ENCODE measurements around the gene RUFY3. TPM values are rescaled to one million over a fixed set of nuclear protein-coding genes. Genes with fewer than 3 reads are reported as not detected.

RUFY3 gene
- total and polyA plus RNA-seq, 2 experiments from 2014 or later: 18.3 to 29.2 TPM

GRCh38 chr4:70836081-70836480, 114.3 kb downstream of the RUFY3 start (continued):
- no peak for TF ChIP-seq ZNF462 (CRISPR knock-in tag; IDR thresholded peaks at IDR 0.05)
- TF ChIP-seq ETS1 (IDR thresholded peaks at IDR 0.05): no peak

- Histone ChIP-seq H3F3A (replicated peaks; ENCODE audit: low read depth) (no peaks in the 10 kb centered on the region), H3K79me2 (replicated peaks; ENCODE audit: insufficient read depth) (peaks cover 62% of the 10 kb centered on the region), H3K4me2 (peak overlapping the region; percentile 90), H3K9me2 (ENCODE audit: insufficient read depth) (no peaks in the 10 kb centered on the region; the same call in 1 of the 2 replicates), H3K27me3 (ENCODE audit: insufficient read depth) (no peaks in the 10 kb centered on the region), H3K36me3 (ENCODE audit: insufficient read depth) (peaks cover 11% of the 10 kb centered on the region; the same call in 1 of the 2 replicates), H3K4me1 (ENCODE audit: insufficient read depth) (peaks cover 23% of the 10 kb centered on the region), H3K4me3 (peak overlapping the region; percentile 85), H4K20me1 (replicated peaks; ENCODE audit: insufficient read depth) (peaks cover 30% of the 10 kb centered on the region), H3K27ac (ENCODE audit: low read depth) (0 out of 2 replicates have a peak overlapping the region, but pooled peaks have one; percentile 72), H2AFZ (no peak overlapping the region)
- Mint-ChIP-seq H3K27me3 (ENCODE audit: insufficient read depth, low read depth, poor library complexity) (peaks cover 4% of the 10 kb centered on the region), H3K36me3 (ENCODE audit: low read depth) (peaks cover 36% of the 10 kb centered on the region), H3K9me3 (no peaks in the 10 kb centered on the region), H3K4me3 (peak overlapping the region; percentile 97), H3K27ac (peak overlapping the region; percentile 92), H3K4me1 (peaks cover 16% of the 10 kb centered on the region)
- no peak for DNase-seq (ENCODE audit: low spot score)
- ATAC-seq: no peak
- TF ChIP-seq ZNF462 (CRISPR knock-in tag; IDR thresholded peaks at IDR 0.05) (no peak), ZNF114 (CRISPR knock-in tag; IDR thresholded peaks at IDR 0.05) (no peak), ZNF331 (CRISPR knock-in tag; IDR thresholded peaks at IDR 0.05; ENCODE audit: low read depth) (no peak), ETS1 (IDR thresholded peaks at IDR 0.05) (no peak), NANOG (IDR thresholded peaks at IDR 0.05; ENCODE audit: borderline replicate concordance) (no peak), CREB1 (CRISPR knock-in tag; IDR thresholded peaks at IDR 0.05; ENCODE audit: low read depth) (no peak)
Measured at GRCh38 chr4:70838204-70838603, 116.4 kb downstream of the RUFY3 start.

Data from GM23338 (cell line).